Brain microvascular endothelial cell (primary cell): ENCODE measurements around the gene CAMK1D.

Experiments used
- DNase-seq: peaks from one replicate; pipeline ENCODE4 v3.0.0-alpha.2; 2020
- H3K27ac ChIP-seq: fragments of 250-450 bp; sonication (Bioruptor Pico); 2 replicates; pipeline ENCODE4 v1.5.1; 2020; ENCODE audit warnings: mild to moderate bottlenecking, moderate library complexity
- H3K27me3 ChIP-seq: fragments of 250-450 bp; sonication (Bioruptor Pico); replicated peaks from 2 replicates; pipeline ENCODE4 v1.5.1; 2020; ENCODE audit warnings: mild to moderate bottlenecking
- H3K36me3 ChIP-seq: fragments of 250-450 bp; sonication (Bioruptor Pico); replicated peaks from 2 replicates; pipeline ENCODE4 v1.5.1; 2020; ENCODE audit warnings: mild to moderate bottlenecking
- H3K4me3 ChIP-seq: 2 replicates; pipeline ENCODE4 v1.5.1; 2011; ENCODE audit warnings: low read depth, mild to moderate bottlenecking, control low read depth, low read length, moderate library complexity
- in situ Hi-C: cut with HindIII; loops from 2 replicates; pipeline ENCODE4 v1.10.0; 2017; ENCODE audit warnings: low sequenced_read_pairs, low pct_ligation_motif_present
- TF ChIP-seq, protein P1 (sequence below): IDR thresholded peaks from 2 replicates; pipeline ENCODE4 v1.5.1; 2011; ENCODE audit warnings: low read depth, mild to moderate bottlenecking, moderate library complexity, low read length, control low read depth, inconsistent platforms; ENCODE audit errors: missing control alignments

CAMK1D gene

DNA sequence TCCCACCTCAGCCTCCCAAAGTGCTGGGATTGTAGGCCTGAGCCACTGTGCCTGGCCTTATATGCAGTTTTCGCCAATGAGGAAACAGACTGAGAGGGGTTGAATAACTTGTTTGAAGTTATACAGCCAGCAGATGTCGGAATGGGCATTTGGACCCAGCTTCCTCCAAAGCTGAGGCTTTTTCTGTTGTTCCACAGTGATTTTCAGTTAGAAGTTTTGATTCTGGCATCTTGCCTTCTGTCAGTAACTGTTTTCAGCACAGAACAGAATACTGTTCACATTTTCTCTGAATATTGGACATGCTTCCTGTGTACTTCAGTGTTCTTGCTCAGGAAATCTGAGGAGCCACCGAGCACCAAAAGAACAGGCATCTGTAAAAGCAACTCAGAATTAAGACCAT, 287.2 kb downstream of the CAMK1D start:
- H3K27me3 ChIP-seq: no peaks in the 10 kb centered on the region
- no peak for DNase-seq
- H3K4me3 ChIP-seq: no peak overlapping the region
- TF ChIP-seq, protein P1, sequence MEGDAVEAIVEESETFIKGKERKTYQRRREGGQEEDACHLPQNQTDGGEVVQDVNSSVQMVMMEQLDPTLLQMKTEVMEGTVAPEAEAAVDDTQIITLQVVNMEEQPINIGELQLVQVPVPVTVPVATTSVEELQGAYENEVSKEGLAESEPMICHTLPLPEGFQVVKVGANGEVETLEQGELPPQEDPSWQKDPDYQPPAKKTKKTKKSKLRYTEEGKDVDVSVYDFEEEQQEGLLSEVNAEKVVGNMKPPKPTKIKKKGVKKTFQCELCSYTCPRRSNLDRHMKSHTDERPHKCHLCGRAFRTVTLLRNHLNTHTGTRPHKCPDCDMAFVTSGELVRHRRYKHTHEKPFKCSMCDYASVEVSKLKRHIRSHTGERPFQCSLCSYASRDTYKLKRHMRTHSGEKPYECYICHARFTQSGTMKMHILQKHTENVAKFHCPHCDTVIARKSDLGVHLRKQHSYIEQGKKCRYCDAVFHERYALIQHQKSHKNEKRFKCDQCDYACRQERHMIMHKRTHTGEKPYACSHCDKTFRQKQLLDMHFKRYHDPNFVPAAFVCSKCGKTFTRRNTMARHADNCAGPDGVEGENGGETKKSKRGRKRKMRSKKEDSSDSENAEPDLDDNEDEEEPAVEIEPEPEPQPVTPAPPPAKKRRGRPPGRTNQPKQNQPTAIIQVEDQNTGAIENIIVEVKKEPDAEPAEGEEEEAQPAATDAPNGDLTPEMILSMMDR: no peak
- in situ Hi-C loops: no loop called here
- no peak overlapping the region for H3K27ac ChIP-seq
- no peaks in the 10 kb centered on the region for H3K36me3 ChIP-seq

DNA sequence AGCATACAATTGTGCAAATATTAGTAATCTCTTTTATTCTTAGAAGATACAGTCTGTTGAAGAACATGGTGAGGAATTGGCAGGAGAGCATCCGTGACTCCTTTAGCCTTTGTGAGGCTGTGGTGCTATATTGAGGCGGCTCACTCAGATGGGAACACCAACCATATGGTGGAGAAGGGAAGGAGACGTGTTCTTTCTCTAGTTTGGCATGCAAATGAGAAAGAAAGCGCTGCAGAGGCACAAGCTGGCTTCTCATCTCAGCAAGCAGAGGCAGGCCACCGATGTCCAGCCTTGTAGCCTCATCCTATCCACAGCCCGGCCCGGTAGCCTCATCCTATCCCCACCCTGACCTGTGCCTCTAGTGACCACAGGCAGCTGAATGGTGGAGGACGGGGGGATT, 288.3 kb downstream of the CAMK1D start:
- in situ Hi-C loops: no loop called here
- Histone ChIP-seq H3K27ac (no peak overlapping the region), H3K4me3 (no peak overlapping the region), H3K27me3 (no peaks in the 10 kb centered on the region), H3K36me3 (no peaks in the 10 kb centered on the region)
- no peak for DNase-seq
- TF ChIP-seq, protein P1: no peak

DNA sequence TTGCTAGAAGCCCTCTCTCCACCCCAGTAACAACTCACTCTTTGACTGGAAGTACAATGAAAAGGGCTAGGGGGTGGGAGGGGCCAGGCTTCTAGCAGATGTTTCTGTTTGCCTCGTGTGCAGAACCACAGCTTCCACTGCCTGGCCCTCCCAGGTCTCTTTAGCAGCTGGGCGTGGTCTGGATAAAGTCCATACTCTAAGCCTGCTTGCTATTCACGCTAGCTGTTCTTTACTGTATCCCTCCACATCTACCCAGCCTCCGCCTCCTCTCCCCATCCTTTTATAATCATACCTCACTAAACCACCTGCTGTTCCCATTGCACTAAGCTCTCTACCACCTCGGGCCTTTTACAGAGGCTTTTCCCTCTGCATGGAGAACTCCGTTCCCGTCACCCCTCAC, 288.8 kb downstream of the CAMK1D start:
- in situ Hi-C loops: no loop called here
- no peak for DNase-seq

GRCh38 chr10:12638781-12639180, 289.4 kb downstream of the CAMK1D start:
- Histone ChIP-seq H3K27ac (no peak overlapping the region), H3K27me3 (no peaks in the 10 kb centered on the region), H3K36me3 (no peaks in the 10 kb centered on the region), H3K4me3 (no peak overlapping the region)
- DNase-seq: no peak
- TF ChIP-seq, protein P1: no peak
- in situ Hi-C loops: no loop called here

More for the DNA sequence above, 288.8 kb downstream of the CAMK1D start:
- Histone ChIP-seq H3K27me3 (no peaks in the 10 kb centered on the region), H3K4me3 (no peak overlapping the region), H3K36me3 (no peaks in the 10 kb centered on the region), H3K27ac (no peak overlapping the region)
- TF ChIP-seq, protein P1: no peak

DNA sequence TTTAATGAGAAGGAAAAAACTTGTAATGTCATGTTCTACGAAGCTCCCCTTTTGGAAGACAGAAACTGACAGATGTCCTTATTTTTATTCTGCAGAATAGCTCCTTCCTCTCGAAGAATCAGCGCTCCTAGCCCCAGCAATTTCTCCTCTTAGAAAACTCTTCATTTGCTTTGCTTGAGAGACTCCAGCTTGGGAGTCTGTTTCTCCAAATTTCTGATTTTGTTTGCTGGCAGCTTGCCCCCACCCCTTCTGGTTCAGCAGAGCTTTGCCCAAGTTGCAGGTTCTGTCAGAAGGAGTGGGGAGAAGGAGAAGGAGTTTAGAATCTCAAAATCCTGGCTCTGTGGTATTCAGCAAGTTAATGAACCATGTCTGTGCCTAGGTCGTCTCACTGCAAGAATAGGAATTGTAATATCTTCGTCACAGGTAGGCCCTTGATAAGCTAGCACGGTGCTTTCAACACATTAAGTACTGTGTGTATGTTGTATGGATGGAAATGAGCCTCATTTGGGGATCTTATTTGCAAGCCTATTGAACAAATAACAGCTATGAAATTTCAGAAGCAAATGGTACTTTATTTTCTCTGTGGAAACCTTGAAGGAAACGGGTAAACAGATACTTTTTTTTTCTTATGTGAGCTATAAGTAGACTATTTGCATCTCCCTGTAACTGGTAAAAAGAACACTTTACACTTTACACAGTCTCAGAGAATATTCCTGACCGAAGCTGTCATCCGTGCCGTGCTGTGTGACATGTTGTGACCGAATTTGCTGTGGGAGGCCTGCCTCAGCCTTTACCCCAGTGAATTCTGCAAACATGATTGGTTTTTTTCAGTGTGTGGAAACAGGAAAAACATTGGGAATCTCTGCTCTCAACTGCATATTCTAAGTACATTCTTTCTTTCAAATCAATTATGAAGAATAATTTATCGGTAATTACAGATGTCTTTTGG, 290.9 kb downstream of the CAMK1D start:
- TF ChIP-seq, protein P1: no peak
- Histone ChIP-seq H3K27ac (no peak overlapping the region), H3K36me3 (no peaks in the 10 kb centered on the region), H3K27me3 (no peaks in the 10 kb centered on the region), H3K4me3 (no peak overlapping the region)
- in situ Hi-C loops: no loop called here
- DNase-seq: no peak
